ENCODE data around the gene FLNC. TPM values are rescaled to one million over a fixed set of nuclear protein-coding genes. Genes with fewer than 3 reads are reported as not detected.
A peak's percentile ranks its signal among the peaks of the same experiment; 100 is the strongest.

FLNC gene
- total and polyA plus RNA-seq, 2 experiments from 2014 or later = 74.0 to 304 TPM

DNA sequence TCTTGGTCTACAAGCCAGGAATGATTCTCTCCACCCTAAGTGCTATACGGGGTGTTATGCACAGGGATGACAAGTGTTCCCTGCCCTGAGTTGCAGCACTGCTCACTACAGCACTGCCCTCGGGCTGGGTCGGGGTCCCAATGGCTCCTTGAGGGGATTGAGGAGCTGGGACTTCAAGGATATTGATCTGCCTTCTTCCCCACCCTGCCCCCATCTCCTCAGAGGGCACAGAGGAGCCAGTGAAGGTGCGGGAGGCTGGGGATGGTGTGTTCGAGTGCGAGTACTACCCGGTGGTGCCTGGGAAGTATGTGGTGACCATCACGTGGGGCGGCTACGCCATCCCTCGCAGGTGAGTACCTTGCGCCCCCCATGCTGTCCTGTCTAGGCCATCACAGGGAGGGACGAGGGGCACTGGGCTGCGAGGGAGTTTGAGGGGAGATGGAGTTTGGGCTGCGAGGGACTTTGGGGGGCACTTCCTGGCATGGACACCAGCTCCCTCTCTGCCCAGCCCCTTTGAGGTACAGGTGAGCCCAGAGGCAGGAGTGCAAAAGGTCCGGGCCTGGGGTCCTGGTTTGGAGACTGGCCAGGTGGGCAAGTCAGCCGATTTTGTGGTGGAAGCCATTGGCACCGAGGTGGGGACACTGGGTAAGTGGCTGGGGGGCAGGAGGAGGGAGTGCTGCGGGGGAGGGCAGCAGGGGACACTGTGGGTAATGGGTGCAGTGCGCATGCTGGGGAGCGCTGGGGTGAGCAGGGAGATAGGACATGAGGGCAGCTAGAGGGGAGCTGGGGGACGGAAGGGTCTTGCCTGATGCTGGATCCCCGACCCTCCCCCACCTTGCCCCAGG is 10.3 kb downstream of the FLNC start:
- Histone ChIP-seq H3F3A (ENCODE audit: insufficient read depth) (peaks cover 46% of the 10 kb centered on the region), H3K9ac (no peak overlapping the region), H2AFZ (no peak overlapping the region), H3K27me3 (replicated peaks; ENCODE audit: insufficient read depth) (no peaks in the 10 kb centered on the region), H3K36me3 (ENCODE audit: low read depth) (peaks cover 92% of the 10 kb centered on the region; the same call in 1 of the 2 replicates), H3K79me2 (ENCODE audit: insufficient read depth) (peaks cover 36% of the 10 kb centered on the region), H3K4me3 (no peak overlapping the region), H3K9me3 (ENCODE audit: low read depth) (no peaks in the 10 kb centered on the region), H3K27ac (no peak overlapping the region), H3K9me2 (ENCODE audit: insufficient read depth) (no peaks in the 10 kb centered on the region), H3K4me2 (ENCODE audit: unreplicated experiment) (no peak overlapping the region), H3K4me1 (ENCODE audit: insufficient read depth) (peaks cover 18% of the 10 kb centered on the region), H4K20me1 (ENCODE audit: insufficient read depth) (no peaks in the 10 kb centered on the region)
- in situ Hi-C loops (cut with MboI) = no loop called here
- no peak for TF ChIP-seq EZH2phosphoT487 (IDR thresholded peaks at IDR 0.05; ENCODE audit: insufficient read depth, low read depth)
- no peak for TF ChIP-seq EZH2 (IDR thresholded peaks at IDR 0.05; ENCODE audit: insufficient read depth, poor library complexity, severe bottlenecking)
- 86% methylated on average over 18 to 23 of the region's 23 CpGs for WGBS, 2 experiments (ENCODE audit: low coverage in 1 of 2, low lambda C conversion rate in 2 of 2, missing lambda C conversion rate in 2 of 2)
- DNase-seq = no peak

DNA sequence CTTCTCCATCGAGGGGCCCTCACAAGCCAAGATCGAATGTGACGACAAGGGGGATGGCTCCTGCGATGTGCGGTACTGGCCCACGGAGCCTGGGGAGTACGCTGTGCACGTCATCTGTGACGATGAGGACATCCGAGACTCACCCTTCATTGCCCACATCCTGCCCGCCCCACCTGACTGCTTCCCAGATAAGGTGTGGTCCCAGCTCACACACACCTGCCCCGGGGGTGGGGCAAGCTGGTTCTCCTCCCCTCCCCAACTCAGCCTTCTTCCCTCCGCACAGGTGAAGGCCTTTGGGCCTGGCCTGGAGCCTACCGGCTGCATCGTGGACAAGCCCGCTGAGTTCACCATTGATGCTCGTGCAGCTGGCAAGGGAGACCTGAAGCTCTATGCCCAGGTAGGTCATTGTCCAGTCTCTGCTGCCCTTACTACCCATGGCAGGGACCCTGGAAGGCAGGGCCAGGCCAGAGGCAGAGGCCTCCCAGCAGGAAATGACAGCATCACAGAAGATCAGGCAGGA is 11.0 kb downstream of the FLNC start:
- H3K79me2 ChIP-seq (ENCODE audit: insufficient read depth) = peaks cover 29% of the 10 kb centered on the region
- H3K27me3 ChIP-seq (replicated peaks; ENCODE audit: insufficient read depth) = no peaks in the 10 kb centered on the region
- peaks cover 11% of the 10 kb centered on the region for H3K4me1 ChIP-seq (ENCODE audit: insufficient read depth)
- no peak overlapping the region for H3K9ac ChIP-seq
- no peak overlapping the region for H2AFZ ChIP-seq
- H4K20me1 ChIP-seq (ENCODE audit: insufficient read depth) = no peaks in the 10 kb centered on the region
- no peak overlapping the region for H3K4me2 ChIP-seq (ENCODE audit: unreplicated experiment)
- WGBS, 2 experiments (ENCODE audit: low coverage in 1 of 2, low lambda C conversion rate in 2 of 2, missing lambda C conversion rate in 2 of 2) = 95 to 99% methylated on average over 15 to 17 of the region's 17 CpGs
- in situ Hi-C loops (cut with MboI) = no loop called here
- peaks cover 87% of the 10 kb centered on the region; the same call in 1 of the 2 replicates for H3K36me3 ChIP-seq (ENCODE audit: low read depth)
- peak overlapping the region; percentile 30 for H3K27ac ChIP-seq
- peaks cover 41% of the 10 kb centered on the region; the same call in 1 of the 2 replicates for H3F3A ChIP-seq (ENCODE audit: insufficient read depth)
- H3K9me2 ChIP-seq (ENCODE audit: insufficient read depth) = no peaks in the 10 kb centered on the region
- no peak overlapping the region for H3K4me3 ChIP-seq
- TF ChIP-seq EZH2phosphoT487 (IDR thresholded peaks at IDR 0.05; ENCODE audit: insufficient read depth, low read depth) (no peak), EZH2 (IDR thresholded peaks at IDR 0.05; ENCODE audit: insufficient read depth, poor library complexity, severe bottlenecking) (no peak)
- DNase-seq = no peak
- H3K9me3 ChIP-seq (ENCODE audit: low read depth) = no peaks in the 10 kb centered on the region

DNA sequence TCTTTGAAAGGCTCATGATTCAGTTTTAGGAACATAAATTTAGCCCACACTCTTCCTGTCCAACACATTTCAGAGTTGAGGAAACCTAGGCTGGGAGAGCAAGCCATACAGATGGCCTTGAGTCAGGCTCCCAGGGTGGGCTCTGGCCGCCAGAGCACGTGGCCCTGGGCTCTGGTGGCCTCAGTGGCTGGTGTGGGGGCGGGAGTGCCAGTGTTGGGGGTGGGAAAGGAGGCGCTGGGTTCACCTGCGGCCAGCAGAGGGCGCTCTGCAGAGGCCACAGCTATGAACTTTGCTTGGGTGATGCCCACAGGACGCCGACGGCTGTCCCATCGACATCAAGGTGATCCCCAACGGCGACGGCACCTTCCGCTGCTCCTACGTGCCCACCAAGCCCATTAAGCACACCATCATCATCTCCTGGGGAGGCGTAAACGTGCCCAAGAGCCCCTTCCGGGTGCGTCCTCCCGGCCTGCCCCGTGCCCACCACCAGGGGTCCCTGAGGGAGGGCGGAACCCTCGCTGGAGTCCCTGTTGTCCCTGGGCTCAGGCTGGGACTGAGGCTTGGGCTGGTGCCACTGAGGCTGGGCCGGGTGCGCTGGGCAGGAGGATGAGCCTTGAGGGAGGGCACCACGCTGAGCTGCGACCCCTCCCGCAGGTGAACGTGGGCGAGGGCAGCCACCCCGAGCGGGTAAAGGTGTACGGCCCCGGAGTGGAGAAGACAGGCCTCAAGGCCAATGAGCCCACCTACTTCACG is 11.9 kb downstream of the FLNC start:
- Histone ChIP-seq H3F3A (ENCODE audit: insufficient read depth) (peaks cover 36% of the 10 kb centered on the region; the same call in 1 of the 2 replicates), H3K9me3 (ENCODE audit: low read depth) (no peaks in the 10 kb centered on the region), H3K79me2 (ENCODE audit: insufficient read depth) (peaks cover 21% of the 10 kb centered on the region; the same call in 1 of the 2 replicates), H3K4me3 (no peak overlapping the region), H3K4me2 (ENCODE audit: unreplicated experiment) (no peak overlapping the region), H3K27me3 (replicated peaks; ENCODE audit: insufficient read depth) (no peaks in the 10 kb centered on the region), H2AFZ (no peak overlapping the region), H3K27ac (peak overlapping the region; percentile 30), H4K20me1 (ENCODE audit: insufficient read depth) (no peaks in the 10 kb centered on the region), H3K4me1 (ENCODE audit: insufficient read depth) (peaks cover 7% of the 10 kb centered on the region; the same call in 1 of the 2 replicates), H3K36me3 (ENCODE audit: low read depth) (peaks cover 87% of the 10 kb centered on the region; the same call in 1 of the 2 replicates), H3K9me2 (ENCODE audit: insufficient read depth) (no peaks in the 10 kb centered on the region), H3K9ac (no peak overlapping the region)
- 62 to 71% methylated on average over 28 to 33 of the region's 35 CpGs for WGBS, 2 experiments (ENCODE audit: low coverage in 1 of 2, low lambda C conversion rate in 2 of 2, missing lambda C conversion rate in 2 of 2)
- peak; percentile 75 for DNase-seq
- TF ChIP-seq EZH2 (IDR thresholded peaks at IDR 0.05; ENCODE audit: insufficient read depth, poor library complexity, severe bottlenecking) (no peak), EZH2phosphoT487 (IDR thresholded peaks at IDR 0.05; ENCODE audit: insufficient read depth, low read depth) (no peak)
- in situ Hi-C loops (cut with MboI) = no loop called here
